BE2C (cell line): Measurements from ENCODE around the gene ZCCHC24.

ENCODE experiments used
- DNase-seq: peaks from one replicate; pipeline ENCODE4 v3.0.0-alpha.2; 2020
- H3K27me3 ChIP-seq: fragments of 250-450 bp; sonication (Bioruptor Pico); 2 replicates; pipeline ENCODE4 v1.5.1; 2020; ENCODE audit warnings: mild to moderate bottlenecking
- H3K36me3 ChIP-seq: fragments of 250-450 bp; sonication (Bioruptor Pico); 2 replicates; pipeline ENCODE4 v1.5.1; 2020; ENCODE audit warnings: mild to moderate bottlenecking
- H3K4me1 ChIP-seq: fragments of 250-450 bp; sonication (Bioruptor Pico); 2 replicates; pipeline ENCODE4 v1.5.1; 2020
- H3K4me3 ChIP-seq: 2 replicates; pipeline ENCODE4 v1.5.1; 2011; ENCODE audit warnings: low read depth, low read length
- H3K9me3 ChIP-seq: fragments of 250-450 bp; sonication (Bioruptor Pico); 2 replicates; pipeline ENCODE4 v1.5.1; 2020
- CTCF ChIP-seq: IDR thresholded peaks from 2 replicates; pipeline ENCODE4 v1.5.1; 2012; ENCODE audit warnings: mild to moderate bottlenecking, low read depth, low read length

ZCCHC24 gene

GRCh38 chr10:79401015-79401921 lies 44.2 kb downstream of the ZCCHC24 start:
- no peak for DNase-seq
- Histone ChIP-seq H3K4me1 (peaks cover 28% of the 10 kb centered on the region), H3K9me3 (no peaks in the 10 kb centered on the region), H3K27me3 (no peaks in the 10 kb centered on the region), H3K36me3 (no peaks in the 10 kb centered on the region), H3K4me3 (no peak overlapping the region)
- TF ChIP-seq CTCF, result no peak

GRCh38 chr10:79400146-79401004 lies 45.0 kb downstream of the ZCCHC24 start:
- Histone ChIP-seq H3K4me3 (no peak overlapping the region), H3K27me3 (no peaks in the 10 kb centered on the region), H3K4me1 (peaks cover 23% of the 10 kb centered on the region), H3K36me3 (no peaks in the 10 kb centered on the region), H3K9me3 (no peaks in the 10 kb centered on the region)
- peak; percentile 74 for DNase-seq
- TF ChIP-seq CTCF, result peak; percentile 90

- H3K4me3 ChIP-seq, result no peak overlapping the region
- DNase-seq, result peak; percentile 58
- H3K4me1 ChIP-seq, result peaks cover 15% of the 10 kb centered on the region
- H3K36me3 ChIP-seq, result no peaks in the 10 kb centered on the region
- no peak for TF ChIP-seq CTCF
- no peaks in the 10 kb centered on the region for H3K9me3 ChIP-seq
- H3K27me3 ChIP-seq, result no peaks in the 10 kb centered on the region
Observed at GRCh38 chr10:79399223-79399831, 46.1 kb downstream of the ZCCHC24 start.

- no peaks in the 10 kb centered on the region for H3K9me3 ChIP-seq
- peaks cover 15% of the 10 kb centered on the region for H3K4me1 ChIP-seq
- no peak for TF ChIP-seq CTCF
- no peak overlapping the region for H3K4me3 ChIP-seq
- H3K27me3 ChIP-seq, result no peaks in the 10 kb centered on the region
- no peaks in the 10 kb centered on the region for H3K36me3 ChIP-seq
- DNase-seq, result no peak
Observed at GRCh38 chr10:79398642-79399041, 46.8 kb downstream of the ZCCHC24 start.

GRCh38 chr10:79397575-79398303 lies 47.7 kb downstream of the ZCCHC24 start:
- no peak overlapping the region for H3K4me3 ChIP-seq
- H3K27me3 ChIP-seq, result no peaks in the 10 kb centered on the region
- peak; percentile 82 for DNase-seq
- H3K36me3 ChIP-seq, result no peaks in the 10 kb centered on the region
- no peaks in the 10 kb centered on the region for H3K9me3 ChIP-seq
- H3K4me1 ChIP-seq, result peaks cover 10% of the 10 kb centered on the region
- TF ChIP-seq CTCF, result no peak
